NOMO-1 (cell line): Measurements from ENCODE around the gene PNRC2.
A peak's percentile ranks its signal among the peaks of the same experiment; 100 is the strongest.

Source experiments
- DNase-seq, 2 experiments: peaks; one replicate each; lab custom pipeline; 2025; ENCODE audit not compliant: unreplicated experiment in 2 of 2; lab: John Stamatoyannopoulos, UW

The PNRC2 gene, protein sequence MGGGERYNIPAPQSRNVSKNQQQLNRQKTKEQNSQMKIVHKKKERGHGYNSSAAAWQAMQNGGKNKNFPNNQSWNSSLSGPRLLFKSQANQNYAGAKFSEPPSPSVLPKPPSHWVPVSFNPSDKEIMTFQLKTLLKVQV

DNA sequence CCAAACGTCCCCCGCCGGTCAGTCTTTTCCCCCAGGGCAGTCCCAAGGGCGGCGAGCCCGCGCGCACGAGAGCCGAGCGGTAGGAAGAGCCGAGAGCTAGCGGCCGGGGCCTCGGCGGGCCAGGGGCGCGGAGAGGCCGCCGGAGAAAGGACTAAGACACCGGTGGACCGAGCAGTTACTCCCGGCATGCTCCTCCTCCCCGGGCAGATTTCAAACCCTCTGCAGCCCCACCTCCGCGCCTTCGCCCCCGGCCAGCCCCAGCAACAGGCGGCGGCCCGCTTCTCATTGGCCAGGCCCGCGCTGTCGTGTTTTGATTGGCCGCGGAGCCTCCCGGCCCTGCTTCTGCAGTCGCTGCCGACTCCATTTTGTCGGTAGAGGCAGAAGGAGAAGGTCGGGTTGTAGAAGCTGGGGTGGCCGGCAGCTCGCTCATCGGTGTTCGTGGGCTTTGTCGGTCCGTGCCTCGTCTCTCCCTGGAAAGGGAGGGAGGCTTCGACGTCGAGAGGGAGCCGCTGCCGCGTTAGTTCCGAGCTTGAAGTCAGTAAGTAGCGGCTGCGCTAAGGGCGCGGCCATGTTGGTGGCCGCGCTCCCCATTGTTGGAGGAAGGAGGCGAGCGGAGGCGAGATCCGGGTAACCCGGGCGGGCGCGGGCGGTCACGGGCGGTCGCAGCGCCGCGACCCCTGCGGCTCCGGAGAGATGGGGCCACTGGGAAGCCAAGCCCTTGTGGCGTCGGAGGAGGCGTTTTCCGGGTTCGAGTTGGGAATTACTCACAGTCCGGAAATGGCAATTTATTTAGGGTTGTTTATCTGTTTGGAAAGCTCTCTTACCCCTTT lies at the start of gene PNRC2:
TSS of gene PNRC2 (plus strand) at position 368 of the 830 bp plus-strand sequence. CDS start 1,630 bp downstream, outside the sequence.
- DNase-seq: peak; percentile 96

DNA sequence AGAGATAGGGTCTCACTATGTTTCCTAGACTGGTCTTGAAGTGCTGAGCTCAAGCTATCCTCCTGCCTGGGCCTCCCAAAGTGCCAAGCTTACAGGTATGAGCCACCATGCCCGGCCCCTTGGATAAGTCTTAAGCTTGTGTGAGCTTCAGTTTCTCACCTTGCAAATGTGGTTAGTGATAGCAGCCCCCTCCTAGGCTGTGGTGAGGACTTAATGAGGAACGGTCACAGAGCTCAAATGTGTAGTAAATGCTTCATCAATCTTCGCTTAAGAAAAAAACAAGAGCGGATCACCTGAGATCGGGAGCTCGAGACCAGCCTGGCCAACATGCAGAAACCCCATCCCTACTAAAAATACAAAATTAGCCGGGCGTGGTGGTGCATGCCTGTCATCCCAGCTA lies 49.5 kb upstream of the PNRC2 start:
- no peak for DNase-seq

DNA sequence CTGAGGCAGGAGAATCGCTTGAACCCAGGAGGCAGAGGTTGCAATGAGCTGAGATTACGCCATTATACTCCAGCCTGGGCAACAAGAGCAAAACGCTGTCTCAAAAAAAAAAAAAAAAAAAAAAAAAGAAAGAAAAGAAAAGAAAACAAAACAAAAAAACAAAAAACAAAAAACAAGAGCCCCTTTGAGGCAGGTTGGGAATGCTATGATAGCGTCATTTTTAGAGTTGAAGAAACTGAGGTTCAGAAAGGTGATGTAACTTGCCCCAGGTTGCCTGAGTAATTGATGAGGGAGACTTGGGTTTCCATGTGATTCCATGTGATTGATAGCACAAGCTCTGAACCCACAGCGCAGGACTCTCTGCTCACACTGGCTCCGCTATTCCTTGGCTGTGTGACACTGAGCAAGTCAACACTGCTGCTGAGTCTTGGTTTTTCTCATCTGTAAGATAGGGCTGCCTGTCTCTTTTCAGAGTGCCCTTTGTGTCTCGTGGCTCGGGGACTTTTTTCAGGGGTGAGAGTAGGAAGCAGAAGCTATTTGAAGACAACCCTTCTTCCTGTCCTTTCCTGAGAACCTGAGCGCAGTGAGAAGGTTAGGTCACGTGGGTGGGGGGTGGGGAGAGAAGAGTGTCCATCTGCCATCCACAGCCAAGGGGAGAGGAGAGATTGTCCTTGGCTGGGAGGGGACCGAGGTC lies 48.9 kb upstream of the PNRC2 start:
- no peak for DNase-seq

DNA sequence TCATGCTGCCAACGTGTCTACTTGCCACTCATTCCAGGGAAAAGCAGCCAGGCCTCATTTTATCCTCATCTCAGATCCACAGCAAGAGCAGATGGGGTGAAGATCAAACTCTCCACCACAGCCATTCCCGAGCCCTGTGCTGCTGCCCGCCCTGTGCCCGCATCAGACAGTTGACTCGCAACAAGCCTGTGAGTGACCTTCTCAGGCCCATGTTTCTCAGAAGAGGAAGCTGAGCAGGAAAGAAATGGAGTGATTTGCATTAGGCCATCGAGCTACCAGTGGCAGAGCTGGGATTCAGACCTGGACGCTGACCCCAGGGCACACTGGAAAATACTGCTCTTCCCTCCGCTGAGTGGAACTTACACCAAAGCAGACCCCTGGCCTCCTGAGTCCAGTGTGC lies 47.7 kb upstream of the PNRC2 start:
- no peak for DNase-seq

DNA sequence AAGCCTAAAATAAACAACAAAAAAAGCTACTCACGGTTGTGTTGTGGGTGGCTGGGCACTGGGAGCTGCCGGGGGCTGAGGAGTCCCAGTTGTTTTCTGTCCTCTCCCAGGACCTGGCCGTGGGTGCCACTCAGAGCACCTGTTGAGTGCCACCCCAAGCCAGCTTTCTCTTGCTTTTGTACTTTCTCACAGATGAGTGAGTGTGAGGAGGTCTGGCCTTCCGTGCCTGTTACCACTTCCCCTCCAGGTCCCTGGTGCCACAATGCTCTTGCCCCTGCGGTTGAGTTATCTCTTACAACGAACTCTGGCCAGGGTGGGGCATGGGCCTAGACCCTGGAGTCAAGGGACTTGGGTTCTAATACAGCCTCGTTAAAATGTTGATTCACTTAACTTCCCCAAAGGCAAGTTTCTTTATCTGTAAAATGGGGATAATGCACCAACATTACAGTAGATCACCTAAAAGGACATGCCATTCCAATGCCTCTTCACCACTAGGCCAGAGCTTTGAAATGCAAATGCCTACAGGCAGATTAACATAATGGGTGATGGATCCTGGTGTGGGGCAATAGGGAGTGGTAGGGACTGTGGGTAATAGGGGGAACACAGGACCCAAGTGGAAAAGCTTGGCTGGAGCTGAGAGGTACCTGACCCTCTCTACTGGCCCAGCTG lies 46.3 kb upstream of the PNRC2 start, which contains the start of gene CNR2:
TSS of gene CNR2 (minus strand) at position 151 of the 669 bp plus-strand sequence. CDS start 37,745 bp downstream, outside the sequence.
- peak; percentile 79 to 83 for DNase-seq

DNA sequence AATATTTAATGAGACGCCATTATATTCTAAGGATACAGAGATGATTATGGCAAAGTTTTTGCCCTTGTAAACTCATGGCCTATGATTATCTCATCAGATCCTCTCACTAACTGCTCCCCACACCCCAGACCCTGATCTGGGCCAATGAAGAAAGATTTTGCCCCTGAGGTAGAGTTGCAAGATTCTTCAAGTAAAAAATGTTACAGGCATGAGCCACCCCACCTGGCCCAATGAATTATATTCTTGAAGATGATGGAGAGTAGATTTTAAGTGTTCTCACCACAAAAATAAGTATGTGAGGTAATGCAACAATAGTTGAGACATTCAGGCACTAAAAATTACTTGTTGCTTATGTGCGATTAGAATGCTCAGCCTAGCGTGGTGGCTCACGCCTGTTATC lies 44.7 kb upstream of the PNRC2 start:
- peak in 1 of 2 experiments; percentile 11 for DNase-seq

DNA sequence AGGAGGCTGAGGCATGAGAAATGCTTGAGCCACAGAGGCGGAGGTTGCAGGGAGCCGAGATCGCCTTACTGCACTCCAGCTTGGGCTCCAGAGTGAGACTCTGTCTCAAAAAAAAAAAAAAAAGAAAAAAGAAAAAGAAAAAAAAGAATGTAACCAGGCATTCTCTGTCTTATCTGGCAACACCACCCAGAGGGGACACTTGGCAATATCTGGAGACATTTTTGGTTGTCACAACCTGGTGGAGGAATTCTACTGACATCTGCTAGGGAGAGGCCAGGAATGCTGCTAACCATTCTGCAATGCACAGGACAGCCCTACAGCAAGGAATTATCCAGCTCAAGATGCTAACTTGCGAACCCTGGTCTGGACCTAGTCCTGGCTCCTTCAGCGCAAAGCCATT lies 44.2 kb upstream of the PNRC2 start:
- no peak for DNase-seq

DNA sequence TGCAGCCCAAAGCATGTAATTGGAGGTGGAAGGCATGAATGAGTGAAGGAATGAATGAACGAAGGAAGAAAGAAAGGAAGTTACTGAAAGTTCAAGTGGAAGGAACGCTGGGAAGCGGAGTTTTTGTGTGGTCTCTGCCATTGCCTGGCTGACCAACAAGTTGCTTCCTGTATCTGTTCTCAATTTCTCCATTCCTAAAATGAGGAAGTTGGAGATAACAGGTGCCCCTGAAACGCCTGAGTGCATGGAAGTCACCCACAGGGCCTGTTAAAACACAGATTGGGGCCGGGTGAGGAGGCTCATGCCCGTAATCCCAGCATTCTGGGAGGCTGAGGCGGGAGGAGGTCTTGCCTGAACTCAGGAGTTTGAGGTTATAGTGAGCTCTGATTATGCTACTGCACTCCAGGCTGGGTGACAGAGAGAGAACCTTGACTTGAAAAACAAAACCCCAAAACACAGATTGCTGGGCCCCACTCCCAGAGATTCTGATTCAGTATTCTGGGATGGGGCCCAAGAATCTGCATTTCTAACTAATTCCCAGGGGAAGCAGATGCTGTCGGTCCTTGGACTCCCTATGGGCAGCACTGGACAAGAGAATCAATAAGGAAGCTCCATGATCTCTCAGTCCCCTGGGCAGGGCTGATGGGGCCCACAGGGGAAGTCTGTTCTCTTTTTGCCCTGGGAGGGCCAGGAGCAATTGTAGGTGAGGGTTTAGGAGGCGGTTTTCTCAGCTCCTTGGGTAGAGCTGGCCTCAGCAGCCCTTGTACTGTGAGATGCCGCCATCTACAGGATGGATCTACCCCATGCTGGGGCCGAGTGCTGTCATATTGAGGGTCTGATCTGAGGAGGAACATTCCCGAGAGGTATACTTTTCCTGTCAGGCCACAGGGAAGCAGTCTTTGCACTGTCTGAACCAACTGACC lies 43.2 kb upstream of the PNRC2 start:
- DNase-seq: peak; percentile 89 to 90

DNA sequence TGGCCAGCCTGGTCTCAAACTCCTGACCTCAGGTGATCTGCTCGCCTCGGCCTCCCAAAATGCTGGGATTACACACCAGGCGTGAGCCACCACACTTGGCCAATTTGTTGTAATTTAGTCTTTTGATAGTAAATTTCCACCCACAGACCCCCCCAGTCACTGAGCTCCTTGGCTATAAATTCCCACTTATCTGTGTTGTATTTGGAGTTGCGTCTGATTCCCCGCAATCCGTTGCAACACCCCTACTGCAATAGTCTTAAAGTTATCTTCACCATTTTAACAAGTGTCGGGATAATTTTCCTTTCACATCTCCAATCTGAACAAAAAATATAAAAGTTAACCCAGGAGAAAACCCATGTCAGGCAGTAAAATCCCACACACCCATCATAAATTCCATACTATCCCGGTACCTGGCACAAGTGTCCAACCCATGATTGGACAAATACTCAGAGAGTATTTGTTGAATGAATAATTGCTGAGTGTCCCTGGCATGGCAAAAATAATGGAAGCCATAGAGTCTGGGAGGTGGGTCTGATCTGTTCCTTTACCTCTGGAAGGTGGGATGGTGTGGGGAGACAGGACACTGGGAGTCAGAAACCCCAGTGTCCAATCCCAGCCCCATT lies 37.2 kb upstream of the PNRC2 start:
- DNase-seq: no peak

DNA sequence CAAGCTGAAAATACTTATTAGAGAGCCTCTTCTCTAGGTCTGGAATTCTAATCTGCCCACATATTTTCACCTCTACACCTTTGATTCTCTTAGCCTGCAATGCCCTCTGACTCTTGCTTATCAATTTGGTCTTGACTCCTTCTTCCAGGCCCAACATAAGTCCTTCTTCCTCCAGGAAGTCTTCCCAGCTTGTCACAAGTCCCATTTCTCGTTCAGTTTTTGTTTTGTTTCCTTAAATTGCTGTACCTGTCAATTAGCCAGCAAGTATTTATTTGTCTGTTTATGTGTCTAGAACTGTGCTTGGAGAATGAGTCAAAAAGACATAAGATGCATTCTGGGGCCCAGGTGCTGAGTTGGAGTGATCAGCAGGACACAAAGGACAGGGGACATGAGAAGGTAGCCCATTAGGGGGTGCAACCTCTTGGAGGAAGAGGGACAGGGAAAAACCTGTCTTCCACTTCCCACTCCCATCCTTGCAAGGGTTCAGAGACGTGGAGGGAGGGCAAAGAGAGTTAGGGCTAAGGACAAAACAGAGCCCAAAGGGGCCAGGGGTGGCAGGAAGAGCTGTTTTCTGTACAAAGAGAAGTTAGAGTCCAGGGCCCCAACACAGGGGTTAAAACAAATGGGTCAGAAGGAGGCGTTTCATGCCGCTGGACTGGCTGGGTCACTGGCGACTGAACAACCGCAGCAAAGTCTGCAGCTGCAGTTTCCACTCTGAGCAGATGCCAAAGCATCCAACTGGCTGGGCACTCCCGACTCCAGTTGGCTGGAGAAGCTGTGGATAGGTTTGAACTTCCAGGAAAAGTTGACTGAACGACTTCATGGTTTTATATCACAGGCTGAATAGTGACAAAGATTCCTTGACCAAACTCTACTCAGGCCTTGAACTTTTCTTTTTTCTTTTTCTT lies 35.8 kb upstream of the PNRC2 start:
- DNase-seq: no peak

DNA sequence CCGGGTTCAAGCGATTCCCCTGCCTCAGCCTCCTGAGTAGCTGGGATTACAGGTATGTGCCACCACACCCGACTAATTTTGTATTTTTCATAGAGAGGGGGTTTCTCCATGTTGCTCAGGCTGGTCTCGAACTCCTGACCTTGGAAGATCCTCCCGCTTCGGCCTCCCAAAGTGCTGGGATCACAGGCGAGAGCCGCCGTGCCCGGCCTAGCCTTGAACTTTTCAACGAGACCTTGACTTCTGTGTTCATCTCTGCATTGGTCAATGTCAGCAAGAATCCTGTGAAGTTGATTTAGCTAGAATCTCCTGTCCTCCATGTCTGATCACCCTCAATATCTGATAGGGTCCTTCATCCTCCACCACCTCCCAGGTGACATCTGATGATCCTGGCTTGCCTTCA lies 35.0 kb upstream of the PNRC2 start:
- DNase-seq: no peak

DNA sequence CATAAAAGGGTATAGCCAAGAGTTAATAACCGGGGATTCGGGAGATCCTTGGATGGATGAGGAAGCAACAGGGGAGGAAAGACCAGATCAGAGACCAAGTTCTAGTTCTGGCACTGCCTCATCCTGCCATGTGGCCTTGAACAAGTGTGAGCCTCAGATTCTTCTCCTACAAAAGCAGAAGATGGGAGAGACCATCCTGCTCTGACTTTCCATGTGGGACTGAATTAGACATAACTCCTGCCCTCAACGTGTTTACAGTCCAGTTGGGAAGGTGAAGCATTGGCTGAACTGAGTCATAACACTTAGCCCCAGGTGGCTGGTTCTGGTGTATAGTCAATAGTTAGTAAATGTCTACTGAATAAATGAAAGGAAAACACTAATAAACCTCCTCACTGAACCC lies 34.3 kb upstream of the PNRC2 start:
- DNase-seq: no peak

DNA sequence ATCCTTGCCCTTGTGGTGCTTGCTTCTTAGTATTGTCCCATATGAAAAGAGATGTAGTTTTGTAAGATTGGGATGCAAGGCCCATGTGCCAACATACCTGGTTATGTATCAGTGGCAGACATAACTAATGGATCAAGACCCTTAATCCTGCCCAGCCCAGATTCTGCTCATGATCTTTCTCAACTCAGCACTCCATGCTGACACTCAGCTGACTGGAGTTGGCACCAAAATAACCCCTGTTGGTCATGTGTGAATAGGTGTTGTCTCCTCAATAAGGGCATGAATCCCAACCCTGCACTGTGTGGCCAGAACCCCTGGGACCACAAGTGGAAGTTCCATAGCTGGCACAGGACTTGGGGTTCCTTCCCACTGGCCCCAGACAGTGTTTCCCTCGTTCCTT lies 32.5 kb upstream of the PNRC2 start:
- no peak for DNase-seq

DNA sequence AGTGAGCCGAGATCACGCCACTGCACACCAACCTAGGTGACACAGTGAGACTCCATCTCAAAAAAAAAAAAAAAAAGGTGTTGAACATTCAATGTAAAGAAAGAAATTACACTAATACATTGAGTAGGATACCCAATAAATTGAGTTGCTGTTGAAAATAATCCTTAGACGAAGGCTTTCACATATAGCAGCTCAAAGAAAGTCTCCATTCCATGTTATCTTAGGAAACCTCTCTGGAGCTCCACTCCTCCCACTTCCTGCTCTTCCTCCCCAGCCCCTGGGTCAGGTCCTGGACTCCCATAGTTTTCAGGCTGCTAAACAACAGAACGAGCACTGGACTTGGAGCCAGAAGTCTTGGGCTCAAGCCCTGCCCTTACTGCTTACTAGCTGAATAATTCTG lies 30.8 kb upstream of the PNRC2 start:
- DNase-seq: no peak

DNA sequence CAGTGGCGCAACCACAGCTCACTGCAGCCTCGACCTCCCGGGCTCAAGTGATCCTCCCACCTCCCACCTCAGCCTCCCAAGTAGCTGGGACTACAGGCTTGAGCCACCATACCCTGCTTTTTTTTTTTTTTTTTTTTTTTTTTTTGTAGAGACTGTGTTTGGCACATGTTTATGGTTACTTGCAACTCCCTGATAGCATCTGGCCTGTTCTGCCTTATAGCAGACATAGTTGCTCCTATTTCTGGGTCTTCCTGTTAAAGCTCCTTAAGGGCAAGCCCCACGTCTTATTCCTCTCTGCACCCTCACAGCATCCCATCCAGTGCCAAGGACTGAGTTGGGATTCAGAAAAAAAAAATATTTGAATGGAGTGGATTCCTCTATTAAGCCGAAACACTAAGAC lies 29.4 kb upstream of the PNRC2 start:
- DNase-seq: no peak

DNA sequence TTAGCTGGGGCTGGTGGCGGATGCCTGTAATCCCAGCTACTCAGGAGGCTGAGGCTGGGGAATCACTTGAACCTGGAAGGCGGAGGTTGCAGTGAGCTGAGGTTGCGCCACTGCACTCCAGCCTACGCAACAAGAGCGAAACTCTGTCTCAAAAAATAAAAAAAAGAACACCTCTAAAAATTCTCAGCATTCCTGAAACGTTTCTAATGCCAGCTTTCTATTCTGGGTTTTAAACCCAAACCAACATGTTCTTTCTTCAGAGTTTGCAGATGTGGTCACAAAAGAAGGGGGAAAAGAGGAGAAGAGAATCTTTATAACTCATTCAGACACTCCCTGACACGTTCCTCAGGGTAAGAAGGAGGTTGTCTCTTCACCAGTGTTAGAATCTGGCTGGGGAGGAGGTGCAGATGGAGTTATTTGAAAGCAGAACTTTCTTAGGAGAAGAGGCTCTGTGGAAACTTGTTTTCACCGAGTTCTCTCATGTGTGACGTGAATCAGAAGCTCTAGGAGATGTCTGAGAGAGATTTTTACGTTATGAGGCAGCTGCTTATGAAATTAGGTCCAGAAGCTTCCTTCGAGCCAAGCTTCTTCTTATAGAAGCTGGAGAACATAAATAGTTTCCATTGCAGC lies 28.7 kb upstream of the PNRC2 start:
- peak in 1 of 2 experiments; percentile 45 for DNase-seq

DNA sequence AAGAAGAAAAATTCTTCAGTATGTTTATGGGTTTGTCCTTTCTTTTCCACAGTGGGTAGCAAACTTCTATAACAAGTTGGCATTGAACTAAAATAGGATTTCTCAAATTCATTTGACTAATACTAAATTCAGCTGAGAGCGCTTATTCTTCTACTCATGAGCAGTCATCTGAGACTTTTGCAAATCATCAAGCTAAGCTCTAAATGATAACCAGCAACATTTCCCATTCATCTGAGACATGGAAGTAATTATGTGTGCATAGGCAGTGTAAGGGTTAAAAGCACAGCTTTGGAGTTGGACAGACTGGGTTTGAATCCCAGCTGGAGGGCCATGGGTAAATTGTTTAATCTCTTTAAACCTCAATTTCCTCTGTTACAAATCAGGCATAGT lies 28.1 kb upstream of the PNRC2 start:
- DNase-seq: no peak

DNA sequence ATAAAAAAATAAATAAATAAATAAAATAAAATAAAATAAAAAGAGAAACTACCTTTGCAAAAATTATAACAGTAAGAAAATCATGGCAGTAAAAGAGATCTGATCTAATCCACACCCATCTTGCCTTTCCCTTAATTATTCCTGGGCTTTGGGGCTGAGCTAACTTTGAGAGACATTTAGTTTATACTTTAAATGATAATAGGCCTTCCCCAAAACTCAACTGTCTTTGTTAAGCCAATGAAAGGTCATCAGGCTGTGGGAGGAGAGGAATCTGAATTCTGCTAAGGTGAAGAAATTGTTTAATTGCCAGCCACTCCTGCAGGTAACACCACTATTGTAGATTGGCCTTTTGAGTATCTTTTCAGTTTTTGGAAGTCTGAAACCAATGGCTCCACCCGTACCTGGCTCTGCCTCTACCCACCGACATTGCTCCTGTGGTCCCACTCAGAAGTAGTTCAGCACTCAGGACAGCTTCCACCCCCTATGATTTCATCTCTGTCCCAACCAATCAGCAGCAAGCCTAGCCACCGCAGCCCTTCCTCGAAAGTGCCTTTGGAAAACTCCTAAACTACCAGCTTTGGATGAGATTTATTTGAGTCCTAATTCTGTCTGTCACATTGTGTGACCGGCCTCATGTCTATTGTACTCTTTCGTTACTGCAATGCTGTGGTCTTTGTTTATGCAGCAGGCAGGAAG lies 23.0 kb upstream of the PNRC2 start:
- DNase-seq: no peak
